PFSK-1 (cell line): ENCODE data around the gene ZCCHC3.

Experiments
- FOXP2 ChIP-seq: optimal IDR thresholded peaks from 2 replicates; pipeline ENCODE3; 2011; ENCODE audit warnings: borderline replicate concordance, control low read depth, inconsistent platforms; ENCODE audit not compliant: insufficient read depth; ENCODE audit errors: extremely low read length, extremely low read depth
- POLR2AphosphoS5 ChIP-seq: IDR thresholded peaks from 2 replicates; pipeline ENCODE4 v1.6.1; 2012; ENCODE audit warnings: low read depth, mild to moderate bottlenecking, control low read depth, low read length, moderate library complexity
- REST ChIP-seq, 2 experiments: IDR thresholded peaks; 2 replicates each; pipeline versions ENCODE4 v1.6.1 to v1.8.0; 2011 to 2012; ENCODE audit warnings: low read depth in 2 of 2, low read length in 2 of 2, control low read depth in 1 of 2, inconsistent platforms in 1 of 2, mild to moderate bottlenecking in 1 of 2, moderate library complexity in 1 of 2; ENCODE audit not compliant: insufficient read depth in 1 of 2
- SIN3A ChIP-seq: IDR thresholded peaks from 2 replicates; pipeline ENCODE4 v1.6.1; 2012; ENCODE audit warnings: mild to moderate bottlenecking, low read length, moderate library complexity, borderline replicate concordance; ENCODE audit not compliant: insufficient read depth
- TAF1 ChIP-seq: IDR thresholded peaks from 2 replicates; pipeline ENCODE4 v1.6.1; 2012; ENCODE audit warnings: low read length, control low read depth, borderline replicate concordance; ENCODE audit not compliant: insufficient read depth

Gene ZCCHC3

GRCh38 chr20:348972-349841 lies 51.8 kb downstream of the ZCCHC3 start:
- TF ChIP-seq POLR2AphosphoS5 (no peak), SIN3A (no peak), TAF1 (no peak), FOXP2 (no peak), REST (IDR thresholded peaks at IDR 0.05; ENCODE audit: insufficient read depth in 1 of 2, low read depth in 2 of 2, low read length in 2 of 2) (no peak)
